Brain microvascular endothelial cell (primary cell): ENCODE data around the gene DUSP7.
A peak's percentile ranks its signal among the peaks of the same experiment; 100 is the strongest.

Source experiments
- DNase-seq: peaks from one replicate; pipeline ENCODE4 v3.0.0-alpha.2; 2020
- H3K27ac ChIP-seq: fragments of 250-450 bp; sonication (Bioruptor Pico); 2 replicates; pipeline ENCODE4 v1.5.1; 2020; ENCODE audit warnings: mild to moderate bottlenecking, moderate library complexity
- H3K27me3 ChIP-seq: fragments of 250-450 bp; sonication (Bioruptor Pico); replicated peaks from 2 replicates; pipeline ENCODE4 v1.5.1; 2020; ENCODE audit warnings: mild to moderate bottlenecking
- H3K36me3 ChIP-seq: fragments of 250-450 bp; sonication (Bioruptor Pico); replicated peaks from 2 replicates; pipeline ENCODE4 v1.5.1; 2020; ENCODE audit warnings: mild to moderate bottlenecking
- H3K4me3 ChIP-seq: 2 replicates; pipeline ENCODE4 v1.5.1; 2011; ENCODE audit warnings: low read depth, mild to moderate bottlenecking, control low read depth, low read length, moderate library complexity
- in situ Hi-C: cut with HindIII; loops from 2 replicates; pipeline ENCODE4 v1.10.0; 2017; ENCODE audit warnings: low sequenced_read_pairs, low pct_ligation_motif_present
- TF ChIP-seq, protein P1 (sequence below): IDR thresholded peaks from 2 replicates; pipeline ENCODE4 v1.5.1; 2011; ENCODE audit warnings: low read depth, mild to moderate bottlenecking, moderate library complexity, low read length, control low read depth, inconsistent platforms; ENCODE audit errors: missing control alignments

The DUSP7 gene

DNA sequence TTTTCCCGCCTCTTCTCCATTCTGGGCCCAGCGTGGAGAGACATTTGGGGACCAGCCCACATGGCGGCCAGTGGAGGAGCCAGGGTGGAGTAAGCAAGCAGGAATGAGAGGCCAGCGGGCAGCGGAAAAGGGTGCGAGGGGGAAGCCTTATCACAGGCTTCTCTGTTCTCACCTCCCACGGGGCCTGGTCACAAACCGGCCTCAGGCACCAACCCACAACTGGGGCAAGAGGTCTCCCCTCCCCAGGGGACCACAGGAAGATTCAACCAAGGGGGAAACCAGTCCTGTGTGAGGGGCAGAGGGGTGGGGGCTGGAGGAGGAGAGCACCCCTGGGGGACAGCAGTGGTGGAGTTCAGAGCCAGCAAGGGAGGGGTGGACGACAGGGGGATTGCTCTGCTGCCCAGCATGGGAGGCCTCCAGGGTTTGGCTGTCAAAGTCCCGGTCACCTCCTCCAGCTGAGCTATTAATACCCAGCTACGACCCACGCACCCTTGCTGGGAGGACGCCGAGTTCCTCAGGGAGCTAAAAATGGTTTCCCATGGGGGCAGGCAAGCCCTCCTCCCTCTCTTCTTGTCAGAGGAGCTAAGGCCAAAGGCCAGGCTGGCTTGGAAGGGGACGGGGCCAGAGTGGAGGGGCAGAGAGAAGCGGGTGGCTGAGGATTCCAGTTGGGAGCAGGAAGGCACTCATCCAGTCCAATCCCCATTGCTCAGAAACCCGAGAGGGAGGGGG is 36.9 kb downstream of the DUSP7 start:
- TF ChIP-seq, protein P1, sequence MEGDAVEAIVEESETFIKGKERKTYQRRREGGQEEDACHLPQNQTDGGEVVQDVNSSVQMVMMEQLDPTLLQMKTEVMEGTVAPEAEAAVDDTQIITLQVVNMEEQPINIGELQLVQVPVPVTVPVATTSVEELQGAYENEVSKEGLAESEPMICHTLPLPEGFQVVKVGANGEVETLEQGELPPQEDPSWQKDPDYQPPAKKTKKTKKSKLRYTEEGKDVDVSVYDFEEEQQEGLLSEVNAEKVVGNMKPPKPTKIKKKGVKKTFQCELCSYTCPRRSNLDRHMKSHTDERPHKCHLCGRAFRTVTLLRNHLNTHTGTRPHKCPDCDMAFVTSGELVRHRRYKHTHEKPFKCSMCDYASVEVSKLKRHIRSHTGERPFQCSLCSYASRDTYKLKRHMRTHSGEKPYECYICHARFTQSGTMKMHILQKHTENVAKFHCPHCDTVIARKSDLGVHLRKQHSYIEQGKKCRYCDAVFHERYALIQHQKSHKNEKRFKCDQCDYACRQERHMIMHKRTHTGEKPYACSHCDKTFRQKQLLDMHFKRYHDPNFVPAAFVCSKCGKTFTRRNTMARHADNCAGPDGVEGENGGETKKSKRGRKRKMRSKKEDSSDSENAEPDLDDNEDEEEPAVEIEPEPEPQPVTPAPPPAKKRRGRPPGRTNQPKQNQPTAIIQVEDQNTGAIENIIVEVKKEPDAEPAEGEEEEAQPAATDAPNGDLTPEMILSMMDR = no peak
- DNase-seq = no peak
- H3K4me3 ChIP-seq = no peak overlapping the region
- no peak overlapping the region for H3K27ac ChIP-seq
- H3K27me3 ChIP-seq = no peaks in the 10 kb centered on the region
- no peaks in the 10 kb centered on the region for H3K36me3 ChIP-seq
- in situ Hi-C loops = no loop called here

DNA sequence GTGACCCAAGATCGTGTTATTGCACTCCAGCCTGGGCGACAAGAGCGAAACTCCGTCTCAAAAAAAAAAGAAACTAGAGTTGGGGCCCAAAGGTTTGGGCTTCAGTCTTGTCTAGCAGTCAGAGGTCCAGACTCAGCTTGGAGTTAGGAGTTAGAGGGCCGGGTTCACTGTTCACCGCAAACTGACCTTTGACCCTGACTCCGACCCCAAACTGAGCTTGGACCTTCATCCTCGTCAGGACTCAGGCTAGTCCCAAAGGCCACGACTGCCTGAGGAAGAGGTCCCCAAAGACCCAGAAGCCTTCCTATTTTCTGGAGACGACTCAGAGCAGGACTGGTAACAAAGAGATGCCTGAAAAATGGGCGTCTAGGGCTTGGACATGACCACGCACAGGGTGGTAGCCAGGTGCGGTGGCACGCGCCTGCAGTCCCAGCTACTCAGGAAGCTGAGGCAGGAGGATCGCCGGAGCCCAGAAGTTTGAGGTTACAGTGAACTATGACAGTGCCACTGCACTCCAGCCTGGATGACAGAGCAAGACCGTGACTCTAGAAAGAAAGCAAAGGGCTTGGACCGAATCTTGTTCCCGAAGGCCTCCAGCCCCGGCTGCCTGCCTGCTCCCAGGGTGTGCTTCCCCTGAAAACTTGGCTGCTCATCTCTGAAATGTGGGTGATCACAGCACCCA is 37.9 kb downstream of the DUSP7 start:
- no peak overlapping the region for H3K4me3 ChIP-seq
- no peak overlapping the region for H3K27ac ChIP-seq
- TF ChIP-seq, protein P1 = no peak
- no peaks in the 10 kb centered on the region for H3K27me3 ChIP-seq
- no peak for DNase-seq
- H3K36me3 ChIP-seq = no peaks in the 10 kb centered on the region
- in situ Hi-C loops = no loop called here

DNA sequence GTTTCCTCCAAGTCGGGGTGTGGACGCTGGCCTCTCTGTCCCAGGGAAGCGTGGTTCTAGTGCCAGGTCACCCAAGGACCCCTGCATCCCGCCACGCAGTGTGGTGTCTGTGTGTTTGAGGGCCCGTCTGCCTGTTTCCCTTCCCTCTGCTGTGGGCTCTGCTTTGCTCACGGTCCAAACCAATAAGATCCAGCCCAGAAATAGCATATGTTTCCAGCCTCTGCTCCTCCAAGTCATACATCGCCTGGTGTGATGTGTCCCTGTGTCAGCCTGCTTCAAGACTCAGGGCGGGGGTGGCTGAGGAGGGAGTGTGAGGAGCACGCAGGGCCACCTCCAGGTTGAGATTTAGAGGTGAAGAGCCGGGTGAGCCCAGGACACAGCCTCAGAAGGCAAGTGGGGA is 38.8 kb downstream of the DUSP7 start:
- H3K27ac ChIP-seq = no peak overlapping the region
- no peaks in the 10 kb centered on the region for H3K36me3 ChIP-seq
- no peak overlapping the region for H3K4me3 ChIP-seq
- in situ Hi-C loops = no loop called here
- TF ChIP-seq, protein P1 = no peak
- no peak for DNase-seq
- no peaks in the 10 kb centered on the region for H3K27me3 ChIP-seq

DNA sequence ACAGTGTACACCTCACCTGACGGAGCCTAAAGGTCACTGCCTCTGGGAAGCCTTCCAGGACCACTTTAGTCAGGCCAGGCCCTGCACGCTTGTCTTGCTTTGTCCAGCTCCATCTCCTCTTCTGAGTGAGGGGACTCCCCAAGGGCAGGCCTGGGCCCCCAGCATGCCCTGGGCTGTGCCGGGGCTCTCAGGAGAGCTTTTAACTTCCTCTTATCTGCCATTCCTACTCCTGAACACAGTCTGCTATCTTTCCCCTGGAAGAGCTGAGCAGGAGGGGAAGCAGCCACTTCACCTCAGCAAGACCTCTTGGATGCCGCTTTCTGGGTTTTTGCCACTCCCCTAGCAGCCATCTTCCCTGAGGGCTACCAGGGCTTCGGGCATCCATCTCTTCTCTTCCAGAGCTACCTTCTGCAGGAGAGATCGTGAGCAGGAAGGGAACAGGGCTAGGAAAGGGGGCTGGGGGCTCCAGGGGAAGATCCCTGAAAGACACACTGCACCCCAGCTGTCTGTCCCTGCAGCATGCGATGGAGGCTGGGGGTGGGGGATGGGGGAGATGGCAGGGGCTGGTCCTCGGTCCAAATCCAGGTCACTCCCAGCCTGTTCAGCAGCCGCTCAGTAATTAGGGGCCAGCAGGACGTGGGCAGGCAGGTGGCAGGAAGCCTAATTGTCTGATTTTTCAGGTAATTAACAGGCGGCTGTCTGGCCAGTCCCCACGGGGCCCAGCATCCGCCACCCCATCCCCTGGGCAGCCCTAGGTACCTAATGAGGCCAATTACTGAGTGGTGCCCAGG is 40.7 kb downstream of the DUSP7 start:
- in situ Hi-C loops = no loop called here
- Histone ChIP-seq H3K27me3 (no peaks in the 10 kb centered on the region), H3K27ac (no peak overlapping the region), H3K4me3 (no peak overlapping the region), H3K36me3 (no peaks in the 10 kb centered on the region)
- TF ChIP-seq, protein P1 = no peak
- no peak for DNase-seq

DNA sequence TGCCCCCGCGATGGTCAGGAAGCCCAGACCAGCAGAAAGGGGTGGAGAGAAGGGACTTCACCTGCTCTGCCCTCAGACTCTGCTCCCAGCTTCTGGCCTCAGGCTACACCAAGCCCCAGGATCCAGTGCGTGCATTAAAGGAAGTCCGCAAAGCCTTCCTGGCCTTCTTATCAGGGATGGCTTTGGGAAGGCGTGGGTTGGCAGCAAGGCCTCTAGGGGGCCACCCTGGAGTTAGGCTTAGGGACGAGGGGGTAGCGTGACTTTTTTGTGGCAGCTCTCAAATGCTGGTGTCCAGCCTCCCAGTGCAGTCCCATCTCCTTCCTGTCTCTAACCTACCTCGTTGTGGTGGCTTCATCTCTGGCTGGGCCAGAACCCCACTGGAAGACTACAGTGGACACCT is 41.8 kb downstream of the DUSP7 start:
- Histone ChIP-seq H3K27ac (no peak overlapping the region), H3K27me3 (no peaks in the 10 kb centered on the region), H3K4me3 (no peak overlapping the region), H3K36me3 (no peaks in the 10 kb centered on the region)
- in situ Hi-C loops = no loop called here
- TF ChIP-seq, protein P1 = peak; percentile 72
- no peak for DNase-seq
